HTR-8/SVneo (cell line): ENCODE measurements around the gene RAB20.

ENCODE experiments used
- DNase-seq: peaks from one replicate; pipeline ENCODE4 v3.0.0; 2011; ENCODE audit warnings: low spot score, mixed read lengths; ENCODE audit not compliant: insufficient read length
- FAIRE-seq: peaks from 2 replicates; lab custom pipeline; 2011; peaks lifted over from hg19 to GRCh38; lab: Jason Lieb, UNC

Gene RAB20

GRCh38 chr13:110478405-110479214, 82.9 kb downstream of the RAB20 start:
- FAIRE-seq (no peak), DNase-seq (no peak)

- DNase-seq (no peak), FAIRE-seq (no peak)
These were observed 83.7 kb downstream of the RAB20 start for GRCh38 chr13:110477706-110478245.

- FAIRE-seq, result no peak
- DNase-seq, result no peak
These were observed 85.3 kb downstream of the RAB20 start for GRCh38 chr13:110476220-110476617.

GRCh38 chr13:110475550-110476219, 85.8 kb downstream of the RAB20 start:
- no peak for DNase-seq
- FAIRE-seq, result no peak

- no peak for FAIRE-seq
- DNase-seq, result no peak
These were observed 86.4 kb downstream of the RAB20 start for GRCh38 chr13:110475117-110475516.

GRCh38 chr13:110474713-110475112, 86.8 kb downstream of the RAB20 start:
- DNase-seq, result no peak
- FAIRE-seq, result peak; percentile 93
